Measurements from ENCODE around the gene RYK.

The RYK gene

GRCh38 chr3:134197681-134198261, 52.9 kb downstream of the RYK start:
- no peak overlapping the region for H3K27ac Mint-ChIP-seq
- no peaks in the 10 kb centered on the region for H3K9me3 Mint-ChIP-seq
- no peaks in the 10 kb centered on the region for H3K4me1 Mint-ChIP-seq
- no peaks in the 10 kb centered on the region for H3K27me3 Mint-ChIP-seq (ENCODE audit: low read depth)
- H3K4me3 Mint-ChIP-seq: no peak overlapping the region
- peaks cover 67% of the 10 kb centered on the region for H3K36me3 Mint-ChIP-seq (ENCODE audit: low read depth)
- TF ChIP-seq CTCF (IDR thresholded peaks at IDR 0.05; ENCODE audit: unreplicated experiment in 3 of 3): peak; percentile 69 to 72 (median 72)

GRCh38 chr3:134194247-134194646, 56.4 kb downstream of the RYK start:
- no peaks in the 10 kb centered on the region for H3K9me3 Mint-ChIP-seq
- no peaks in the 10 kb centered on the region for H3K4me1 Mint-ChIP-seq
- no peaks in the 10 kb centered on the region for H3K27me3 Mint-ChIP-seq (ENCODE audit: low read depth)
- no peak overlapping the region for H3K4me3 Mint-ChIP-seq
- H3K36me3 Mint-ChIP-seq (ENCODE audit: low read depth): peaks cover 50% of the 10 kb centered on the region
- TF ChIP-seq CTCF (IDR thresholded peaks at IDR 0.05; ENCODE audit: unreplicated experiment in 3 of 3): no peak
- no peak overlapping the region for H3K27ac Mint-ChIP-seq

- no peak for TF ChIP-seq CTCF (IDR thresholded peaks at IDR 0.05; ENCODE audit: unreplicated experiment in 3 of 3)
- Mint-ChIP-seq H3K27ac (peak overlapping the region in 2 of 3 experiments; percentile 6 to 48), H3K4me3 (no peak overlapping the region), H3K4me1 (no peaks in the 10 kb centered on the region), H3K36me3 (ENCODE audit: low read depth) (peaks cover 48% of the 10 kb centered on the region), H3K9me3 (no peaks in the 10 kb centered on the region), H3K27me3 (ENCODE audit: low read depth) (no peaks in the 10 kb centered on the region)
These were observed 60.4 kb downstream of the RYK start for GRCh38 chr3:134190250-134190649.

GRCh38 chr3:134189849-134190248, 60.8 kb downstream of the RYK start:
- Mint-ChIP-seq H3K4me3 (no peak overlapping the region), H3K27me3 (ENCODE audit: low read depth) (no peaks in the 10 kb centered on the region), H3K4me1 (no peaks in the 10 kb centered on the region), H3K27ac (peak overlapping the region in 2 of 3 experiments; percentile 6 to 48), H3K9me3 (no peaks in the 10 kb centered on the region), H3K36me3 (ENCODE audit: low read depth) (peaks cover 47% of the 10 kb centered on the region)
- no peak for TF ChIP-seq CTCF (IDR thresholded peaks at IDR 0.05; ENCODE audit: unreplicated experiment in 3 of 3)

- Mint-ChIP-seq H3K4me1 (no peaks in the 10 kb centered on the region), H3K9me3 (no peaks in the 10 kb centered on the region), H3K27me3 (ENCODE audit: low read depth) (no peaks in the 10 kb centered on the region), H3K27ac (no peak overlapping the region), H3K36me3 (ENCODE audit: low read depth) (peaks cover 48% of the 10 kb centered on the region), H3K4me3 (no peak overlapping the region)
- no peak for TF ChIP-seq CTCF (IDR thresholded peaks at IDR 0.05; ENCODE audit: unreplicated experiment in 3 of 3)
These were observed 64.3 kb downstream of the RYK start for GRCh38 chr3:134186391-134186790.

- Mint-ChIP-seq H3K4me3 (no peak overlapping the region), H3K27ac (no peak overlapping the region)
These were observed 69.9 kb downstream of the RYK start for GRCh38 chr3:134180761-134181160.

More at GRCh38 chr3:134180761-134181160, 69.9 kb downstream of the RYK start:
- H3K9me3 Mint-ChIP-seq: no peaks in the 10 kb centered on the region
- no peaks in the 10 kb centered on the region for H3K4me1 Mint-ChIP-seq
- no peak for TF ChIP-seq CTCF (IDR thresholded peaks at IDR 0.05; ENCODE audit: unreplicated experiment in 3 of 3)
- H3K36me3 Mint-ChIP-seq (ENCODE audit: low read depth): peaks cover 67% of the 10 kb centered on the region
- no peaks in the 10 kb centered on the region for H3K27me3 Mint-ChIP-seq (ENCODE audit: low read depth)

Data from nephron (organoid).